OCI-M2 (cell line): ENCODE results near the gene BMP2.

Experiments
- DNase-seq: peaks from one replicate; lab custom pipeline; 2025; ENCODE audit not compliant: unreplicated experiment; lab: John Stamatoyannopoulos, UW

The BMP2 gene

DNA sequence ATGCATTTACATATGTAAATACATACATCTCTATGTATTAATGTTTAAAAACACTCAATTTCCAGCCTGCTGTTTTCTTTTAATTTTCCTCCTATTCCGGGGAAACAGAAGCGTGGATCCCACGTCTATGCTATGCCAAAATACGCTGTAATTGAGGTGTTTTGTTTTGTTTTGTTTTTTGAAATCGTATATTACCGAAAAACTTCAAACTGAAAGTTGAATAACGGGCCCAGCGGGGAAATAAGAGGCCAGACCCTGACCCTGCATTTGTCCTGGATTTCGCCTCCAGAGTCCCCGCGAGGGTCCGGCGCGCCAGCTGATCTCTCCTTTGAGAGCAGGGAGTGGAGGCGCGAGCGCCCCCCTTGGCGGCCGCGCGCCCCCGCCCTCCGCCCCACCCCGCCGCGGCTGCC is 355 bp upstream of the BMP2 start:
- DNase-seq = no peak

DNA sequence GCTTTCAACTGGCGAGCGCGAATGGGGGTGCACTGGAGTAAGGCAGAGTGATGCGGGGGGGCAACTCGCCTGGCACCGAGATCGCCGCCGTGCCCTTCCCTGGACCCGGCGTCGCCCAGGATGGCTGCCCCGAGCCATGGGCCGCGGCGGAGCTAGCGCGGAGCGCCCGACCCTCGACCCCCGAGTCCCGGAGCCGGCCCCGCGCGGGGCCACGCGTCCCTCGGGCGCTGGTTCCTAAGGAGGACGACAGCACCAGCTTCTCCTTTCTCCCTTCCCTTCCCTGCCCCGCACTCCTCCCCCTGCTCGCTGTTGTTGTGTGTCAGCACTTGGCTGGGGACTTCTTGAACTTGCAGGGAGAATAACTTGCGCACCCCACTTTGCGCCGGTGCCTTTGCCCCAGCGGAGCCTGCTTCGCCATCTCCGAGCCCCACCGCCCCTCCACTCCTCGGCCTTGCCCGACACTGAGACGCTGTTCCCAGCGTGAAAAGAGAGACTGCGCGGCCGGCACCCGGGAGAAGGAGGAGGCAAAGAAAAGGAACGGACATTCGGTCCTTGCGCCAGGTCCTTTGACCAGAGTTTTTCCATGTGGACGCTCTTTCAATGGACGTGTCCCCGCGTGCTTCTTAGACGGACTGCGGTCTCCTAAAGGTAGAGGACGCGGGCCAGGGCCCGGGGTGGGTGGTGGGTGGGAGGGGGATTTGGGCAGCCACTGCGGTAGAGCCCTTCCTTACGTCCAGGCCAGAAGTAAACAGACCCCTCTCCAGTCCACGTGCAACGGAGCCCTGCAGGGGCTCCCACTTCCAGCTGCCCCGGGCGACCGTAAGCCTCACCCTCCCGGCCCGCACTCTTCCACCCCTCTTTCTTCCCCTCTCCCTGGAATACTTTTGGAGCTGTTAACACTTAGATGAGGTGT is 998 bp downstream of the BMP2 start:
- DNase-seq = no peak

DNA sequence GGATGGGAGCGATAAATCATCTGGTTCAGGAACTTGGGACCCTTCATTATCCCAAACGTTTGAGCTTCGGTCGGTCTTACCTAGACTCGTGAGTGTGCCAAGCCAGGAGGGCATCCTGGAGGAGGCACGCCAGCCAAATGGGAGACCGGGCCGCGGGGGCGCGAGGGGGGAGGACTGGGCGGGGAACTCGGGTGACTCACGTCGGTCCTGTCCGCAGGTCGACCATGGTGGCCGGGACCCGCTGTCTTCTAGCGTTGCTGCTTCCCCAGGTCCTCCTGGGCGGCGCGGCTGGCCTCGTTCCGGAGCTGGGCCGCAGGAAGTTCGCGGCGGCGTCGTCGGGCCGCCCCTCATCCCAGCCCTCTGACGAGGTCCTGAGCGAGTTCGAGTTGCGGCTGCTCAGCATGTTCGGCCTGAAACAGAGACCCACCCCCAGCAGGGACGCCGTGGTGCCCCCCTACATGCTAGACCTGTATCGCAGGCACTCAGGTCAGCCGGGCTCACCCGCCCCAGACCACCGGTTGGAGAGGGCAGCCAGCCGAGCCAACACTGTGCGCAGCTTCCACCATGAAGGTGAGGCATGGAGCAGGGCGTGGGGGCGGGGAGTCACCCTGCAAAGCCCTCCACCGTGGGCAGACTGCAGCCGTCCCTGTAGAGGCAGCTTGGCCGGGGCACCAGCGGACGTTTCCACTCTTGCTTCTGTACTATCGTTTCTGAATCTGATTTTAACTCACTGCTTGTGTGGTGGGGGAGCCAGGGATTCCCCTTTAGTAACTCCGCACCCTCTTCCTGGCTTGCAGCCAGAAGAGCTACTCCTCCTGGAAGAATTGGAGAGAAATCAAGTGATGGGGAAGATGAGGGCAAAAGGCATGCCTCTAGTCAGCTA is 2.7 kb downstream of the BMP2 start:
- DNase-seq = no peak

DNA sequence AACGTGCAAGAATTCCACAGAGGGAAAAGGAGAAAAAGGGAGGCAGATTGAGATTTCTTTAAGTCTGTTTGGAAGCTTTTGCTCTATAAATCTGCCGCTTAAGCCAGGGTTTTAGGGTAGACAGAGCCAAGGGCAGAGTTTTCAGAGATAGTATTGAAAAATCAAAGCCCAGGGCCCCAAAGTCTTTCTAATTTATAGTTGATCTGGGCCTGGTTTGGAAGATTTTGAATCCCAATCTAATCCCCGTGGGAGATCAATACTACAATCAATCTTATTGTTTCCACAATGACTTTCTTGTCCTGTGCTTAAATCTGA is 3.3 kb downstream of the BMP2 start:
- no peak for DNase-seq

- DNase-seq = no peak
These were observed 13.1 kb downstream of the BMP2 start for GRCh38 chr20:6780433-6781190.

GRCh38 chr20:6783752-6784151 is 16.3 kb downstream of the BMP2 start:
- no peak for DNase-seq

DNA sequence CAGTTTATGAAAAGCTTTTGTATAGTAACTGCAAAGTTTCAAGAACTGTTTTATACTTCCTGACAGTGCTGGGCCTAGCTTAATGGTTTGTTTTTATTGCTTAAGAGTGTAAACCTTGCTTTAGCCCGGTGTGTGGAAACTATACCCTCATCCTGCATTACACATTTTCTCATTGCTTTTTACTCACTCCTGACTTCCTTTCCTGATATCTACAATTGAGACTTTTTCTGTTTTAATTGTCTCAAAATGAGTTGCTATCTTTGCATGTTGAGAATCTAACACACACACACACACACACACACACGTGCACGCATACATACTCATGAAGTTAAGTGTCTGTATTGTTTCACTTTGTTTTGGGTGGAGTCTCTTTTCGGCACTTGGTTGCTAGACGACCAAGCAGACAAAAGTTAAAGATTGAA is 16.7 kb downstream of the BMP2 start:
- DNase-seq = no peak

DNA sequence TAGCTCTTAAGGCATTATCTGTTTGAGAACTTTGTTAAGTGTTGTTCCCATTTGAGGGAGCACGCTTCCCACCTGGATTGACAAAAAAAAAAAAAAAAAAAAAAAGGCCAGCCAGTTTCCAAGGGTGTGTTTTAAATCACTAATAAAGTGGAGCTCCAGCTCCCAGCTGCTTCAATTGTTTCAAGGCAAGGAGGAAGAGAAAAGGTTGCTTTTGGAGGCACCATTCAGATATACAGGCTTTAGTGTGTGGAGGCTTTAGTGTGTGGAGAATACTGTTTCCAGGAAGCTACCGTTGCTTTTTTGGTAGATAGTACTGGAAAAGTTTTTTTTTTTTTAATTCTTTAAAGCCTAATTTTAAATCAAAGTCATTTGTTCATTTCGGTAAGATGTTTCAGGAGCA is 17.3 kb downstream of the BMP2 start:
- no peak for DNase-seq

DNA sequence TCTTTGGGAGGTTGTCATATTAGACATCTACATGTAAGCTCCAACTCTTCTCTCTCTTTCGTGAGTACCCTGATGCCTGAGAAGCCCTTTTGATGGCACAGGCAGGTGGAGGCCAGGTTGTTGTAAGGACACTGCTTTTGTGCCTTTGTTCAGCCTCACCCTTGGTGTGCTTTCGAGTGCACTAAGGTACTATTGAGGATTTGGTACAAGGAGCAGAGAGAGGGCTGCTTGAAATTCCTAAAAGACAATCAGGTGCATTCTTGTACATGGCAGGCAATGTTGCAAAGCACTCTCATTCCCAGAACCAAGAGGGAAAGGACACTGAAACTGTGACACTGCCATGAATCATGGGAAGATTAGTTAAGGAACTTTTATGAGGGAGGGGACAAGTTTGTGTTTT is 19.1 kb downstream of the BMP2 start:
- DNase-seq = no peak

DNA sequence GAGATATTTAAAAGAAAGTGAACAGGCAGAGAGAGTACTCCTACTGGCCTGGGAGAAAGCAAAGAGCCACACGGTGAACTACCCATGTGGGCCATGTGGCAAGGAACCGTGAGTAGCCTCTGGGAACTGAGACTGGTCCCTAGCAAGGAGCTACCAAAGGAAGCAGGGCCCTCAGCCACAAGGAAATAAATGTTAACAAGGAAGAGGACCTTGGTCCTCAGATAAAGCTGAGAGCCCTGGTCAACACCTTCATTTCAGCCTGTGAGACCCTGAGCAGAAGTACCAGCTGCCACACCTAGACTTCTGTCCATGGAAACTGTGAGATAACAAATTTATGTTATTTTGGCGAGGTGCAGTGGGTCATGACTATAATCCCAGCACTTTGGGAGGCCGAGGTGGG is 25.3 kb downstream of the BMP2 start:
- DNase-seq = no peak

DNA sequence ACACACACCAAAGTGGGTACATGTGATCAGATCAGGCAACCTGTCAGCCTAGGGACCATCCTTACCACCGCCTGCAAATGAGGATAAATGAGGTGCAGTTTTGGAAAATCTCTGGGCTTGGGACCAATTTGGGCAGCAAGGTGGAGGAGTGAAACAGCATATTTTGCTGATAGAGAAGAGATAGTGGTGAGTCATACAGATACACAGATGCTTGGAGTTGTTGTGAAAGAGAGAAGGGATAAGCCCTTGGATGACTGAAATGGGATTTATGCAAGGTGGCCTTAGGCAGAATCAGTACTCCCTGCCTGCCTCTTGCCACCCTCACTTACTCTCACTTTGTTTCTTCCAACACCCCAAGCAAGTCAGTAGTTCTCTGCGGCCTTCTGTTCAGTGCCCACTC is 34.7 kb downstream of the BMP2 start:
- no peak for DNase-seq

DNA sequence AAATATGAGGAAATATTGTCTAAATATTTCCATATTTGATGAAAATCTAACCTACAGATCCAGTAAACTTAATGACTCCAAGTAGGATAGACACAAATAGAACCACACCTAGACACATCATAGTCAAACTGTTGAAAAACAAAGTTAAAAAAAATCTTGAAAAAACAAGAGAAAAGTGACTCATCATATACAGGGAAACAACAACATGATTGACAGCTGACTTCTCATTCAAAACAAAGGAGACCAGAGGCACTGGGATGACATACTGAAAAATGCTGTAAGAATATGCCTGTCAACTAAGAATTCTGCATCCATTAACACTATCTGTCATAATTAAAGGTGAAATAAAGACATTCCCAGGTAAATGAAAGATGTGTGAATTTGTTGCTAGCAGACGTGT is 38.8 kb downstream of the BMP2 start:
- no peak for DNase-seq

DNA sequence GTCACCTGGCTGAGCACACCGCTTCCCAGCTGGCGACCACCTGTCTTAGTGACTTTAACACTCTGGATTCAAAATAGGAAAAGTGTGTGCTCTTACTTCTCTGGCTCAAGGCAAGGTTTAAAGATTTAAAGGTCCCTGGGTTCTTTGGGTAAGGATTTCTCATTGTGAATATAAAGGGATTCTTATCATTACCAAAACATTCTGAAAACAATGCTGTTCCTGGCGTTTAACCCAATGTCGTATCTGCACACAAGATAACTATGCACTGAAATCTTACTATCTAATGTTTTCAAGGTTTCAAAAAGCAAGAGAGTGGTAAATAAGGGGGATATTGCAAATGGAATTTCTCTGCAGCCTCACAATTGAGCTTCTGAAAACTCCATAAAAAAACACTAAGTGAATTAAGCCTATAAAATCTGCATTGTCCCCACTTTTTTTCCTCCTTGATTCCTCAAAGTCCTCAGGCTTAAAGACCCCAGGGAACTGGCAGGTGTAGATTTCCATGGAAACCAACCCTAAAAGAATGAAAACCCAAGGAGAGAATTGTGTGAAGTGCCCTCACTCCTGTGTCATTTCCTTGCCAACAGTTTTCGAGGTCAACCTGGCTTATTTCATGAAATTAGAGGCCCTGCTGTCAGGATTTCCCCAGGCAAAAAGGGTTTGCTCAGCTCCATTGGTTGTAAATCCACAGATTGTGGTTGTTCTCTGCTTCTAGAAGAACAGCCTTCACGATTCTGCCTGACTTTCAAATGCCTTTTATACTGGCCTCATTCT is 44.0 kb downstream of the BMP2 start:
- DNase-seq = no peak

DNA sequence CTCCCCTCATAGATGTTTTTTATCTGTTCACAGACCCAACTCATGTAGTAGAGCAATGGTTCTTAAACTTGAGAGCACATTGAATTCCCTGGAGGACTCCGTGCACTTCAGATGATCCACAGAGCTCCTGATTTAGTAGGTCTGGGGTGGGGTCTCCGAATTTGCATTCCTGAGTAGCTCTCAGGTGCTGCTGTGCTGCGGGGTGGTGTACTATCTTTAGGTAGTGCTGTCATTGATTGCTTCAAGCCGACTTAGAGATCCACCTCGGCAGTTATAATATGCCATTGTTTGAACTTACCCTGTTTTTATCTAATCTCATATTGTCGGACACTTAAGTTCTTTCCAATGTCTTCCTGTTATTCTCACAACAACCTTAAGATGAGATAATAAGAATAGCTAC is 45.0 kb downstream of the BMP2 start:
- DNase-seq = no peak

- no peak for DNase-seq
These were observed 47.5 kb downstream of the BMP2 start for GRCh38 chr20:6814945-6815344.

GRCh38 chr20:6818033-6818808 is 50.7 kb downstream of the BMP2 start:
- no peak for DNase-seq

- DNase-seq = no peak
These were observed 52.1 kb downstream of the BMP2 start for GRCh38 chr20:6819599-6819998.

DNA sequence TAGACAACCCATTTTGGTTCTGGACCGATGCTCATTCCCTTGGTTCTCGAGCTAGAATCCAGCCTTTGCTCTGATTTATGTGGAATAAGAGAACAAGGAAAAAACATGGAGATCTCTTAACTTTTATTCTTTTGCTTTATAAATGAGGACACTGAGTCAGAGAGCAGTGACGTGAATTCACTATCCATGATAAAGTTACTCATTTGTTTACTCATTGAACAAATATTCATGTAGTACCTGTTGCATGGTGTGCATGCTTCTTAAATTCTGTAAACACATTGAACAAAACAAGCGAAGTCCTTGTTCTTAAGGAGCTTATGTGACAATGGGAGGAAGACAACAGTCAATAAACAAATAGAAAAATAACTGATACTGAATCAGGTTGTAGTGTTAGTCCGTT is 56.9 kb downstream of the BMP2 start:
- DNase-seq = no peak

DNA sequence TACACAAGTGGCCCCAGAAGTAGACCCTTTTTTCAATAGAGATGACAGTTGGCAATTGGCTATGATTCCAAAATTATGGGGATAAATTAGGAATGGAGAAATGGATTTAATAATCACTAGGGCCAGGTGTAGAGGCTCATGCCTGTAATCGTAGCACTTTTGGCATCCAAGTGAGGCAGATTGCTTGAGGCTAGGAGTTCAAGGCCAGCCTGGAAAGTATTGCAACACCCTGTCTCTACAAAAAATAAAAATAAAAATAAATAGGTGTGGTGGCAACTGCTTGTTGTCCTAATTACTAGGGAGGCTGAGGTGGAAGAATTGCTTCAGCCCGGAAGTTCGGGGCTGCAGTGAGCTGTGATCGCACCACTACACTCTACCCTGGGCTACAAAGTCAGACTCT is 60.0 kb downstream of the BMP2 start:
- DNase-seq = no peak

GRCh38 chr20:6828794-6829423 is 61.4 kb downstream of the BMP2 start:
- DNase-seq = no peak
